ENCODE results near the gene TBC1D1. TPM values are rescaled to one million over a fixed set of nuclear protein-coding genes. Genes with fewer than 3 reads are reported as not detected.
"Not testable (repeated sequence)": the region's sequence is repeated elsewhere in the genome, so short reads cannot be mapped to it uniquely, and the experiment has no call there.

Gene TBC1D1
- total RNA-seq, 1 experiment from 2014 or later, result 89.0 TPM

DNA sequence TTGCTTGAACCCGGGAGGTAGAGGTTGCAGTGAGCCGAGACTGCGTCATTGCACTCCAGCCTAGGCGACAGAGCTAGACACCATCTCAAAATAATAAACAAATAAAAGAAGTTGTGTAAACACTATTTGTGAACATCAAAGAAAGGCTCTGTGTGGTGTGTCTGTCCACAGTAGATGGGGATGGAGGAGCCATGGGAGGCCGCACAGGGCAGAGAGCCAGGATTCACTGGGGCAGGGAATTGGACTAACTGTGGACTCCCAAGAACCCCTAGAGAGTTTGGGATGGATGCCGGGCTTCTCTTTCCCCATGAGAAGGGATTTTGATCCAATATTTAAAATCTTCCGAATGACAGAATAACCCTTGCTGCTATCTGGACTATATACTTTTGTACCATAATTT lies 26.5 kb downstream of the TBC1D1 start:
- CTCF ChIA-PET, result no interaction called here
- DNase-seq (no peak), ATAC-seq (no peak)
- Histone ChIP-seq H3K36me3 (ENCODE audit: low read depth, low read length) (no peaks in the 10 kb centered on the region), H3K4me3 (ENCODE audit: low read length) (no peak overlapping the region), H2AFZ (ENCODE audit: low read length) (no peak overlapping the region), H3K79me2 (ENCODE audit: low read length) (no peaks in the 10 kb centered on the region), H4K20me1 (ENCODE audit: low read length) (no peaks in the 10 kb centered on the region), H3K27me3 (ENCODE audit: low read length) (no peaks in the 10 kb centered on the region), H3K9ac (ENCODE audit: low read length) (no peak overlapping the region), H3K9me3 (ENCODE audit: low read length) (no peaks in the 10 kb centered on the region), H3K9me2 (replicated peaks; ENCODE audit: low read length) (no peaks in the 10 kb centered on the region), H3F3A (ENCODE audit: low read length, unreplicated experiment) (no peaks in the 10 kb centered on the region), H3K4me1 (ENCODE audit: insufficient read depth, low read length) (no peaks in the 10 kb centered on the region), H3K4me2 (ENCODE audit: low read length) (no peak overlapping the region), H3K27ac (ENCODE audit: low read length) (no peak overlapping the region)
- intact Hi-C loops (cut with micrococcal nuclease), result no loop called here
- POLR2A ChIA-PET (ENCODE audit: unreplicated experiment), result no interaction called here
- TF ChIP-seq EZH2phosphoT487 (IDR thresholded peaks at IDR 0.05; ENCODE audit: borderline replicate concordance, low read length) (no peak), EZH2 (IDR thresholded peaks at IDR 0.05; ENCODE audit: low read length, unreplicated experiment) (no peak)
- TF ChIP-seq, protein P1, sequence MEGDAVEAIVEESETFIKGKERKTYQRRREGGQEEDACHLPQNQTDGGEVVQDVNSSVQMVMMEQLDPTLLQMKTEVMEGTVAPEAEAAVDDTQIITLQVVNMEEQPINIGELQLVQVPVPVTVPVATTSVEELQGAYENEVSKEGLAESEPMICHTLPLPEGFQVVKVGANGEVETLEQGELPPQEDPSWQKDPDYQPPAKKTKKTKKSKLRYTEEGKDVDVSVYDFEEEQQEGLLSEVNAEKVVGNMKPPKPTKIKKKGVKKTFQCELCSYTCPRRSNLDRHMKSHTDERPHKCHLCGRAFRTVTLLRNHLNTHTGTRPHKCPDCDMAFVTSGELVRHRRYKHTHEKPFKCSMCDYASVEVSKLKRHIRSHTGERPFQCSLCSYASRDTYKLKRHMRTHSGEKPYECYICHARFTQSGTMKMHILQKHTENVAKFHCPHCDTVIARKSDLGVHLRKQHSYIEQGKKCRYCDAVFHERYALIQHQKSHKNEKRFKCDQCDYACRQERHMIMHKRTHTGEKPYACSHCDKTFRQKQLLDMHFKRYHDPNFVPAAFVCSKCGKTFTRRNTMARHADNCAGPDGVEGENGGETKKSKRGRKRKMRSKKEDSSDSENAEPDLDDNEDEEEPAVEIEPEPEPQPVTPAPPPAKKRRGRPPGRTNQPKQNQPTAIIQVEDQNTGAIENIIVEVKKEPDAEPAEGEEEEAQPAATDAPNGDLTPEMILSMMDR (conservative IDR thresholded peaks at IDR 0.05; ENCODE audit: low read depth, low read length), result no peak
- BruUV-seq (replicated peaks), result no TSS peak

GRCh38 chr4:37918653-37919052 lies 27.8 kb downstream of the TBC1D1 start:
- no TSS peak for BruUV-seq (replicated peaks)
- Histone ChIP-seq H3K27me3 (ENCODE audit: low read length) (no peaks in the 10 kb centered on the region), H3K79me2 (ENCODE audit: low read length) (no peaks in the 10 kb centered on the region), H3K36me3 (ENCODE audit: low read depth, low read length) (no peaks in the 10 kb centered on the region), H3K4me2 (ENCODE audit: low read length) (no peak overlapping the region), H2AFZ (ENCODE audit: low read length) (no peak overlapping the region), H3F3A (ENCODE audit: low read length, unreplicated experiment) (no peaks in the 10 kb centered on the region), H3K9me3 (ENCODE audit: low read length) (no peaks in the 10 kb centered on the region), H3K4me1 (ENCODE audit: insufficient read depth, low read length) (no peaks in the 10 kb centered on the region), H4K20me1 (ENCODE audit: low read length) (no peaks in the 10 kb centered on the region), H3K9me2 (replicated peaks; ENCODE audit: low read length) (no peaks in the 10 kb centered on the region), H3K27ac (ENCODE audit: low read length) (no peak overlapping the region), H3K4me3 (ENCODE audit: low read length) (no peak overlapping the region), H3K9ac (ENCODE audit: low read length) (no peak overlapping the region)
- ATAC-seq (no peak), DNase-seq (no peak)
- ChIA-PET CTCF (no interaction called here), POLR2A (ENCODE audit: unreplicated experiment) (no interaction called here)
- intact Hi-C loops (cut with micrococcal nuclease), result no loop called here
- TF ChIP-seq EZH2phosphoT487 (IDR thresholded peaks at IDR 0.05; ENCODE audit: borderline replicate concordance, low read length) (no peak), EZH2 (IDR thresholded peaks at IDR 0.05; ENCODE audit: low read length, unreplicated experiment) (no peak)
- TF ChIP-seq, protein P1 (conservative IDR thresholded peaks at IDR 0.05; ENCODE audit: low read depth, low read length), result no peak

GRCh38 chr4:37922328-37922727 lies 31.4 kb downstream of the TBC1D1 start:
- DNase-seq, result no peak
- no peaks in the 10 kb centered on the region for H4K20me1 ChIP-seq (ENCODE audit: low read length)

GRCh38 chr4:37923089-37923488 lies 32.2 kb downstream of the TBC1D1 start:
- H3K4me3 ChIP-seq (ENCODE audit: low read length); H3K9me3 ChIP-seq (ENCODE audit: low read length); H2AFZ ChIP-seq (ENCODE audit: low read length); H3K36me3 ChIP-seq (ENCODE audit: low read depth, low read length); H4K20me1 ChIP-seq (ENCODE audit: low read length); H3F3A ChIP-seq (ENCODE audit: low read length, unreplicated experiment); CTCF ChIA-PET; POLR2A ChIA-PET (ENCODE audit: unreplicated experiment); H3K27me3 ChIP-seq (ENCODE audit: low read length); BruUV-seq (replicated peaks); H3K4me1 ChIP-seq (ENCODE audit: insufficient read depth, low read length); H3K4me2 ChIP-seq (ENCODE audit: low read length); H3K9ac ChIP-seq (ENCODE audit: low read length); intact Hi-C loops (cut with micrococcal nuclease); DNase-seq; H3K27ac ChIP-seq (ENCODE audit: low read length); H3K79me2 ChIP-seq (ENCODE audit: low read length); H3K9me2 ChIP-seq (replicated peaks; ENCODE audit: low read length); ATAC-seq: not testable (repeated sequence)

More at GRCh38 chr4:37922328-37922727, 31.4 kb downstream of the TBC1D1 start:
- ATAC-seq, result no peak
- no peaks in the 10 kb centered on the region for H3K36me3 ChIP-seq (ENCODE audit: low read depth, low read length)
- no peaks in the 10 kb centered on the region for H3K4me1 ChIP-seq (ENCODE audit: insufficient read depth, low read length)
- ChIA-PET CTCF (no interaction called here), POLR2A (ENCODE audit: unreplicated experiment) (no interaction called here)
- no peaks in the 10 kb centered on the region for H3K9me2 ChIP-seq (replicated peaks; ENCODE audit: low read length)
- H3K27ac ChIP-seq (ENCODE audit: low read length), result no peak overlapping the region
- no peak overlapping the region for H3K4me3 ChIP-seq (ENCODE audit: low read length)
- no TSS peak for BruUV-seq (replicated peaks)
- no peaks in the 10 kb centered on the region for H3K27me3 ChIP-seq (ENCODE audit: low read length)
- H3F3A ChIP-seq (ENCODE audit: low read length, unreplicated experiment), result no peaks in the 10 kb centered on the region
- H3K4me2 ChIP-seq (ENCODE audit: low read length), result no peak overlapping the region
- H2AFZ ChIP-seq (ENCODE audit: low read length), result no peak overlapping the region
- H3K9ac ChIP-seq (ENCODE audit: low read length), result no peak overlapping the region
- TF ChIP-seq, protein P1 (conservative IDR thresholded peaks at IDR 0.05; ENCODE audit: low read depth, low read length), result no peak
- TF ChIP-seq EZH2 (IDR thresholded peaks at IDR 0.05; ENCODE audit: low read length, unreplicated experiment), result no peak
- no peak for TF ChIP-seq EZH2phosphoT487 (IDR thresholded peaks at IDR 0.05; ENCODE audit: borderline replicate concordance, low read length)
- intact Hi-C loops (cut with micrococcal nuclease), result no loop called here
- no peaks in the 10 kb centered on the region for H3K79me2 ChIP-seq (ENCODE audit: low read length)
- H3K9me3 ChIP-seq (ENCODE audit: low read length), result no peaks in the 10 kb centered on the region

Measured in PC-3 (cell line).